ENCODE measurements around the gene NTN3. TPM values are rescaled to one million over a fixed set of nuclear protein-coding genes. Genes with fewer than 3 reads are reported as not detected.

Gene NTN3
- total RNA-seq, 1 donor, result 0.43 TPM

DNA sequence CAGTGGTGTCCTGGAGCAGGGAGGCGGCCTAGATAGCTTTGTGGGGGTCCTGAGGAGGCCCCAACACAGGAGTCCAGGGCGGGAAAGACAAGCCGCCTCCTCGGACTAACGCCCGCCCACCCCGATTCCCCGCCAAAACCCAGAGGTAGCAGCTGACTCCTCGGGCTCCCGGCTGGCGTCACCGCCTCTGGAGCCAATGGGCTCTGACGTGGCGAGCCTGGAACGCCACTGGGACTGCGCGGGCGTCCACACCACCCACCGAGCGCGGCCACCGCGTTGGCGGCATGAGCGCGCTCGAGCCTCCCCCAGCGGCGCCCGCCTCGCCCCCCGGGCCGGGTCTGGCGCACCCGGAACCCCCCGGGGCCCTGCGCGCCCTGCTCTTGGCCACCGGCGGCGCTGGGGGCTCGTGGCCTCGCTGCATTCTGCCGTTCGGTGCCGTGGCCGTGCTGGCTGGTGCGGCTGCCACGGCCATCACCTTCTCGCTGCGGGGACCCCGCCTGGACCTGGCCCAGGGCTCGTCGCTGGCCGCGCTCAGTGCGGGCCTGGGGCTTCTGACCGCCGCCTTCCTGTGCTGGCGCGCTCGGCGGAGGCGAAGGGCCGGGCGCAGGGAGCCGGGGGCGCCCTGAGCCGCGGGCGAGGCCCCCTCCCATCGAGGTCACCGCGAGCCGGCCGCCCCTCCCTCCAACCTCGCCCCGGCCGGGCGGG, 3.4 kb upstream of the NTN3 start:
- TF ChIP-seq, protein P1, sequence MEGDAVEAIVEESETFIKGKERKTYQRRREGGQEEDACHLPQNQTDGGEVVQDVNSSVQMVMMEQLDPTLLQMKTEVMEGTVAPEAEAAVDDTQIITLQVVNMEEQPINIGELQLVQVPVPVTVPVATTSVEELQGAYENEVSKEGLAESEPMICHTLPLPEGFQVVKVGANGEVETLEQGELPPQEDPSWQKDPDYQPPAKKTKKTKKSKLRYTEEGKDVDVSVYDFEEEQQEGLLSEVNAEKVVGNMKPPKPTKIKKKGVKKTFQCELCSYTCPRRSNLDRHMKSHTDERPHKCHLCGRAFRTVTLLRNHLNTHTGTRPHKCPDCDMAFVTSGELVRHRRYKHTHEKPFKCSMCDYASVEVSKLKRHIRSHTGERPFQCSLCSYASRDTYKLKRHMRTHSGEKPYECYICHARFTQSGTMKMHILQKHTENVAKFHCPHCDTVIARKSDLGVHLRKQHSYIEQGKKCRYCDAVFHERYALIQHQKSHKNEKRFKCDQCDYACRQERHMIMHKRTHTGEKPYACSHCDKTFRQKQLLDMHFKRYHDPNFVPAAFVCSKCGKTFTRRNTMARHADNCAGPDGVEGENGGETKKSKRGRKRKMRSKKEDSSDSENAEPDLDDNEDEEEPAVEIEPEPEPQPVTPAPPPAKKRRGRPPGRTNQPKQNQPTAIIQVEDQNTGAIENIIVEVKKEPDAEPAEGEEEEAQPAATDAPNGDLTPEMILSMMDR (IDR thresholded peaks at IDR 0.05; ENCODE audit: insufficient read depth, low read depth, low read length), result no peak
- H3K4me3 ChIP-seq (ENCODE audit: low read depth, low read length), result peak overlapping the region; percentile 57
- peak; percentile 70 for DNase-seq (ENCODE audit: low read depth)

- TF ChIP-seq, protein P1 (IDR thresholded peaks at IDR 0.05; ENCODE audit: insufficient read depth, low read depth, low read length), result no peak
- H3K4me3 ChIP-seq (ENCODE audit: low read depth, low read length), result peak overlapping the region; percentile 57
- peak; percentile 19 for DNase-seq (ENCODE audit: low read depth)
These were observed 2.8 kb upstream of the NTN3 start for GRCh38 chr16:2468233-2468724.

DNA sequence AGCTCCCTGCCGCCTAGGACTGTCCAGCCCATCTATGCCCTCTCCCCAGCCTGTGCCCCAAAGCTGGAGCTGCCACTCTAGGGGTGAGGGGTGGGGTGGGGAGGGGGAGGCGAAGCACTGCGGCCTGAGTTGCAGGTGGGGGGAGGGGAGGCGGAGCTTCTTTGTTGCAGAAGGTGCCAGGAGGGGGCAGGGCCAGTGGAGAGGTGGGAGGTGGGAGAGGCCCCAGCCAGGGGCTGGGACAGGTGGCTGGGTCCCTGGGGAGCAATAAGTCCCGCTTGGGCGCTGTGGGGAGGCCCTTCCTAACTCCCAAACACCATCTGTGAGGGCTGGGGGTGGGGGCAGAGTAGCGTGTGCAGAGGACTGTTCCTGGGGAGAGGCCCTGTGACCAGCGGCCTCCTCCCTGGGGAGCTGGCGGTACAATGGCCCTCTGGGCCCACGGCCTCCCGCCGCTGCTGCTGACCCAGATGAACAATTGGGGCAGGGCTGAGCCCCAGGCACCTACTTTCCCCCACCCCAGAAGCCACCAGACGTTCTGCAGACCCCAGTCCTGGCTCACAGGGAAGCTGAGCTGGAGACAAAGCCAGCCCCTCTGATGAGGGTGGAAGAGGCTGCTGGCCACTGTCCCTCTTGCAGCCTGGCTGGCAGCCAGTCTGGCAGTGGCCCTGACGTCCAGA, 2.2 kb upstream of the NTN3 start:
- H3K4me3 ChIP-seq (ENCODE audit: low read depth, low read length), result peak overlapping the region; percentile 57
- DNase-seq (ENCODE audit: low read depth), result no peak
- TF ChIP-seq, protein P1 (IDR thresholded peaks at IDR 0.05; ENCODE audit: insufficient read depth, low read depth, low read length), result no peak

DNA sequence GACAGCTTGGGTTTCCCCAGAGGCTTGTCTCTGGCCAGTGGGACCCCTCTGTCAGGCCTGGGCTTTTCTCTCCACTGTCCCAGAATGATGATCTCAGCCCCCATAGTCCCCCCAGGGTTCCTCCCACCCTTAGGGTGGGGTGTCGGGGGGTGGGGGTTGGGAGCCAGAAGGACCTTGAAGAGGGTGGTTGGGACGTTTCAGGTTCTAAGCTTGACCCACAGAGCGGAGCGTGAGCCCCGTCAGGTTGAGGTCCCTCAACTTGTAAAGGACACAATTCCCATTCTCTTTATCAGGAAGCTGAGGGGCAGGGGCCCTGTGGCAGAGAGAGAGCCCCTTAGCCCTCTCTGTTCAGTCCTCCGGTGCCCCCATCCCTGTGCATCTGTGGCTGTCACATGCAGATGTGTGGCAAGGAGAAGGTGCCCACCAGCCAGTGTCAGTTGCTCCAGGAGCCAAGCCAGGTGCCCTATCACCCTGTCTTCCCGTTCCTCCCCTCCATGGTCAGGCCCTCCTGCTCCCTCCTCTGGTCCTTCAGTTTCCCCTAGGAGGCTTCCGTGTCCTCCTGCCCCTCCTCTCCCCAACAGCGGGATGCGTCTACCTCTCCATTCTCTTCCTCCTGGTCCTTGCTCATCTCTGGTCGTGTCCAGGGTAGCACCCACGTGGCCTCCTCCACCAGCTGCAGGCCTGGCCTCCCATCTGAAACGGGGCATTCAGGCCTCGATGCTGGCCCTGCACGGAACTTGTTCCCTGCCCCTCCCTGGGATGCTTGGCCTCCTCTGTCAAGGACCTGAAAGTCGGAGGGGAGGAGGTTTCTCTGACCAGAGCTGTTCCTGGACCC, 1.5 kb upstream of the NTN3 start:
- TF ChIP-seq, protein P1 (IDR thresholded peaks at IDR 0.05; ENCODE audit: insufficient read depth, low read depth, low read length), result no peak
- no peak overlapping the region for H3K4me3 ChIP-seq (ENCODE audit: low read depth, low read length)
- DNase-seq (ENCODE audit: low read depth), result no peak

DNA sequence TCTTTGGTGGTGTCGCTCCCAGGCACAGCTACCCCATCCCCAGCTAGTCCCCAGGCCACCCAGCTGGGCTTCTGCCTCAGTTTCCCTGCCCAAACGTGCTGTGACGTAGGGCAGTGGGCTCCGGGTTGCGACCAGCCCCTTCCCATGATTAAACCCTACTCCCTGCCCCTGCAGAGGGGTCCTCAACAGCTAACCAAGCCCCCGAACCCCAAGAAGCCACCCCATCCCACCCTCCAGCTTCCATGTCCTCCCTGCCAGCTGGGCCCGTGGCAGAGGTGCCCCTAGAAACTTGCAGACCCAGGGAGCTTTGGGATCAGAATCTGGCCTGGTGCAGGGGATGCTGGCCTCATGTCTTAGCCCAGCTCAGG, 879 bp upstream of the NTN3 start:
- DNase-seq (ENCODE audit: low read depth), result no peak
- no peak overlapping the region for H3K4me3 ChIP-seq (ENCODE audit: low read depth, low read length)
- TF ChIP-seq, protein P1 (IDR thresholded peaks at IDR 0.05; ENCODE audit: insufficient read depth, low read depth, low read length), result no peak

- TF ChIP-seq, protein P1 (IDR thresholded peaks at IDR 0.05; ENCODE audit: insufficient read depth, low read depth, low read length), result no peak
- no peak overlapping the region for H3K4me3 ChIP-seq (ENCODE audit: low read depth, low read length)
- no peak for DNase-seq (ENCODE audit: low read depth)
These were observed 488 bp upstream of the NTN3 start for GRCh38 chr16:2470603-2471015.
